ENCODE measurements around the gene PRUNE2.

PRUNE2 gene

GRCh38 chr9:76898786-76899185 is 7.1 kb downstream of the PRUNE2 start:
- TF ChIP-seq REST (IDR thresholded peaks at IDR 0.05; ENCODE audit: insufficient read depth in 1 of 2, low read depth in 2 of 2, low read length in 2 of 2) (no peak), SIN3A (IDR thresholded peaks at IDR 0.05; ENCODE audit: borderline replicate concordance, insufficient read depth, low read length) (no peak)

GRCh38 chr9:76897804-76898525 is 7.9 kb downstream of the PRUNE2 start:
- no peak for TF ChIP-seq REST (IDR thresholded peaks at IDR 0.05; ENCODE audit: insufficient read depth in 1 of 2, low read depth in 2 of 2, low read length in 2 of 2)
- TF ChIP-seq SIN3A (IDR thresholded peaks at IDR 0.05; ENCODE audit: borderline replicate concordance, insufficient read depth, low read length): no peak
- TF ChIP-seq TAF1 (IDR thresholded peaks at IDR 0.05; ENCODE audit: borderline replicate concordance, insufficient read depth, low read length): no peak
- TF ChIP-seq FOXP2 (optimal IDR thresholded peaks at IDR 0.05; ENCODE audit: borderline replicate concordance, extremely low read depth, extremely low read length, insufficient read depth): no peak
- no peak for TF ChIP-seq POLR2AphosphoS5 (IDR thresholded peaks at IDR 0.05; ENCODE audit: low read depth, low read length)

- no peak for TF ChIP-seq FOXP2 (optimal IDR thresholded peaks at IDR 0.05; ENCODE audit: borderline replicate concordance, extremely low read depth, extremely low read length, insufficient read depth)
- TF ChIP-seq SIN3A (IDR thresholded peaks at IDR 0.05; ENCODE audit: borderline replicate concordance, insufficient read depth, low read length): no peak
- no peak for TF ChIP-seq TAF1 (IDR thresholded peaks at IDR 0.05; ENCODE audit: borderline replicate concordance, insufficient read depth, low read length)
- TF ChIP-seq REST (IDR thresholded peaks at IDR 0.05; ENCODE audit: insufficient read depth in 1 of 2, low read depth in 2 of 2, low read length in 2 of 2): no peak
- no peak for TF ChIP-seq POLR2AphosphoS5 (IDR thresholded peaks at IDR 0.05; ENCODE audit: low read depth, low read length)
These were observed 9.9 kb downstream of the PRUNE2 start for GRCh38 chr9:76896035-76896434.

- TF ChIP-seq FOXP2 (optimal IDR thresholded peaks at IDR 0.05; ENCODE audit: borderline replicate concordance, extremely low read depth, extremely low read length, insufficient read depth) (no peak), TAF1 (IDR thresholded peaks at IDR 0.05; ENCODE audit: borderline replicate concordance, insufficient read depth, low read length) (no peak), SIN3A (IDR thresholded peaks at IDR 0.05; ENCODE audit: borderline replicate concordance, insufficient read depth, low read length) (no peak), POLR2AphosphoS5 (IDR thresholded peaks at IDR 0.05; ENCODE audit: low read depth, low read length) (no peak), REST (IDR thresholded peaks at IDR 0.05; ENCODE audit: insufficient read depth in 1 of 2, low read depth in 2 of 2, low read length in 2 of 2) (no peak)
These were observed 10.7 kb downstream of the PRUNE2 start for GRCh38 chr9:76895186-76895585.

- TF ChIP-seq FOXP2 (optimal IDR thresholded peaks at IDR 0.05; ENCODE audit: borderline replicate concordance, extremely low read depth, extremely low read length, insufficient read depth) (no peak), SIN3A (IDR thresholded peaks at IDR 0.05; ENCODE audit: borderline replicate concordance, insufficient read depth, low read length) (no peak), REST (IDR thresholded peaks at IDR 0.05; ENCODE audit: insufficient read depth in 1 of 2, low read depth in 2 of 2, low read length in 2 of 2) (no peak), TAF1 (IDR thresholded peaks at IDR 0.05; ENCODE audit: borderline replicate concordance, insufficient read depth, low read length) (no peak), POLR2AphosphoS5 (IDR thresholded peaks at IDR 0.05; ENCODE audit: low read depth, low read length) (no peak)
These were observed 11.7 kb downstream of the PRUNE2 start for GRCh38 chr9:76894198-76894597.
